Smooth muscle cell of the coronary artery (primary cell): ENCODE results near the gene SNCA. TPM values are rescaled to one million over a fixed set of nuclear protein-coding genes. Genes with fewer than 3 reads are reported as not detected.

Source experiments
- total RNA-seq: library from RNA; depleted of rRNA; stranded (reverse); fragments of >200 nt; gene quantifications from 2 replicates; pipeline ENCODE4 v1.2.3, GENCODE V29; 2014; ENCODE audit warnings: low replicate concordance

The SNCA gene
- total RNA-seq, result 0.23 and 0.35 TPM in 2 replicates

GRCh38 chr4:89836897-89837384 lies at the start of gene SNCA:
SNCA (minus strand) TSS chr4:89837161; CDS start chr4:89835667, 1,494 bp downstream.

Other genes with a start within 250 kb of the SNCA start
- gene MMRN1, start 57.7 kb upstream of the SNCA start, total RNA-seq, result 0.15 and 0.35 TPM in 2 replicates